Stimulated activated CD4-positive, alpha-beta T cell treated with anti-CD3 and anti-CD28 coated beads, Interleukin-2, amount 100 ng/mL, for 48 hours (primary cell): Measurements from ENCODE around the gene HAUS3.
"Not testable (repeated sequence)": the region's sequence is repeated elsewhere in the genome, so short reads cannot be mapped to it uniquely, and the experiment has no call there.

ENCODE experiments used
- DNase-seq, 2 donors: peaks; one replicate each; pipeline ENCODE4 v3.0.0-alpha.2; 2020

The HAUS3 gene

GRCh38 chr4:2218436-2218835 lies 23.5 kb downstream of the HAUS3 start:
- DNase-seq, result no peak

GRCh38 chr4:2217726-2218125 lies 24.2 kb downstream of the HAUS3 start:
- DNase-seq, result no peak

- DNase-seq, result no peak
These were observed 29.1 kb downstream of the HAUS3 start for GRCh38 chr4:2212831-2213230.

GRCh38 chr4:2202789-2203188 lies 39.1 kb downstream of the HAUS3 start:
- DNase-seq, result not testable (repeated sequence)

- no peak for DNase-seq
These were observed 47.4 kb downstream of the HAUS3 start for GRCh38 chr4:2194496-2194895.

GRCh38 chr4:2193326-2193725 lies 48.6 kb downstream of the HAUS3 start:
- no peak for DNase-seq

- DNase-seq, result no peak
These were observed 55.1 kb downstream of the HAUS3 start for GRCh38 chr4:2186865-2187172.

GRCh38 chr4:2186133-2186864 lies 55.6 kb downstream of the HAUS3 start:
- no peak for DNase-seq

- no peak for DNase-seq
These were observed 58.5 kb downstream of the HAUS3 start for GRCh38 chr4:2183394-2183793.

- no peak for DNase-seq
These were observed 58.9 kb downstream of the HAUS3 start for GRCh38 chr4:2182994-2183393.

GRCh38 chr4:2180410-2180809 lies 61.5 kb downstream of the HAUS3 start:
- DNase-seq, result no peak

- DNase-seq, result no peak
These were observed 62.2 kb downstream of the HAUS3 start for GRCh38 chr4:2179717-2180116.

GRCh38 chr4:2178986-2179385 lies 62.9 kb downstream of the HAUS3 start:
- no peak for DNase-seq
